GM19452 (cell line): Measurements from ENCODE around the gene ZNF865.

Experiments used
- ATAC-seq: cut with Tn5 transposase; IDR thresholded peaks from one replicate; pipeline ENCODE4 v1.9.1; 2021; ENCODE audit not compliant: unreplicated experiment

The ZNF865 gene

GRCh38 chr19:55644191-55644833, 38.9 kb downstream of the ZNF865 start:
- no peak for ATAC-seq

DNA sequence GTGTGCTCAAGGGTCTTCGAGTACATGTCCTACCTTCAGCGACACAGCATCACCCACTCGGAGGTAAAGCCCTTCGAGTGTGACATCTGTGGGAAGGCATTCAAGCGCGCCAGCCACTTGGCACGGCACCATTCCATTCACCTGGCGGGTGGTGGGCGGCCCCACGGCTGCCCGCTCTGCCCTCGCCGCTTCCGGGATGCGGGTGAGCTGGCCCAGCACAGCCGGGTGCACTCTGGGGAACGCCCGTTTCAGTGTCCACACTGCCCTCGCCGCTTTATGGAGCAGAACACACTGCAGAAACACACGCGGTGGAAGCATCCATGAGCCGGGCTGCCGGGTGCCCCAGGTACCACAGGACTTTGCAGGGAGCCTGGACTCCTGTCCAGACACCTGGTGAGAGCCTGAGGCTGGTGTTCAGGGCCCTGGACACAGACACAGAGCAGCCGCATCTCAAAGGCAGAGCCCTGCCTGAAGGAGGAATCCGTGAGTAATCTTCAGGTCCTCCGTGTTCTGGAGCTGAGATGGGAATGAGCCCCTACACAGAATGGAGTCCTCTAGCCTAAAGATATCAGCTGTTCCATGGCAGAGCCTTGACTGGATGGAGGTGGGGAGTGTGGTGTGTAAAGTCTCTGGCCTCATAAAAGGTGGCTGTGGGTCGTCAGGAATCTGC, 39.5 kb downstream of the ZNF865 start:
- no peak for ATAC-seq

GRCh38 chr19:55645512-55645881, 40.0 kb downstream of the ZNF865 start:
- no peak for ATAC-seq

DNA sequence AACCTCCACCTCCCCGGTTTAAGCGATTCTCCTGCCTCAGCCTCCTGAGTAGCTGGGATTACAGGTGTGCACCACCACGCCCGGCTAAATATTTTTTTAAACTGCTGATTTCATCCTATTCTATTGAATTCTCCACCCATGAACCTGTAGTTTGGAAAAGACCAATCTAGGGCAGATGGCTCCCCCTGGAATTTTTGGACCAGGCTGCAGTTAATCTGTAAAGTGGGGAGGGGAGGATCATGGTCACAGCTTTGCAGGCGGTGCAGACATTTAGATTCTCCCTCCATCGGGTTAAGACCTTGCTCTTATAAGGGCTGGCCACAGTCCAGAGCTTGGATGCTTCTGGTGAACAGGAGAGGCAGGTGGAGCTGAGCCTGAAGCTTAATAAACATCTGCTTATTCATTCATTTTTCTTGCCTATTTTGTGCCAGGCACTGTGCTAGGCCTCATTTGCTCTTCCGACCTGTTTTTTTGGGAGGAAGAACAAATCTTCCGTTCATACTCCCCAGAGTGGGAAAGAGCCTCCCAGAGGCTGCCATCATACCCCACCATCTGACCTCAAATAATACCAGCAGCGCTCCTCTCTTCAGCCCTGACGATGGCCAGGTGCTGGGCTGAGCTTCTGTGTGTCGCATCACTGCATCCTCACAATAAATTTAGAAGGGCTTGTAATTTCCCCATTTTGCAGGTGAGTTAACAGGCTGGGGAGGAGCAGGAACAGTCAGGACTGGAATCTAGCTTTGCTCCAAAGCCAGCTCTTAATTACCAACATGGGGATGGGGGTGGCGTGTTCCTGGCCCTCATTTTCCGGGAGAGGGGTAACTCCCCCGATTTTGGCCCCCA, 41.7 kb downstream of the ZNF865 start:
- ATAC-seq: no peak

GRCh38 chr19:55647732-55648584, 42.5 kb downstream of the ZNF865 start, which contains the start of gene CCDC106:
CCDC106 (plus strand) TSS chr19:55648212; CDS start chr19:55649047, 835 bp downstream.
- ATAC-seq: no peak

DNA sequence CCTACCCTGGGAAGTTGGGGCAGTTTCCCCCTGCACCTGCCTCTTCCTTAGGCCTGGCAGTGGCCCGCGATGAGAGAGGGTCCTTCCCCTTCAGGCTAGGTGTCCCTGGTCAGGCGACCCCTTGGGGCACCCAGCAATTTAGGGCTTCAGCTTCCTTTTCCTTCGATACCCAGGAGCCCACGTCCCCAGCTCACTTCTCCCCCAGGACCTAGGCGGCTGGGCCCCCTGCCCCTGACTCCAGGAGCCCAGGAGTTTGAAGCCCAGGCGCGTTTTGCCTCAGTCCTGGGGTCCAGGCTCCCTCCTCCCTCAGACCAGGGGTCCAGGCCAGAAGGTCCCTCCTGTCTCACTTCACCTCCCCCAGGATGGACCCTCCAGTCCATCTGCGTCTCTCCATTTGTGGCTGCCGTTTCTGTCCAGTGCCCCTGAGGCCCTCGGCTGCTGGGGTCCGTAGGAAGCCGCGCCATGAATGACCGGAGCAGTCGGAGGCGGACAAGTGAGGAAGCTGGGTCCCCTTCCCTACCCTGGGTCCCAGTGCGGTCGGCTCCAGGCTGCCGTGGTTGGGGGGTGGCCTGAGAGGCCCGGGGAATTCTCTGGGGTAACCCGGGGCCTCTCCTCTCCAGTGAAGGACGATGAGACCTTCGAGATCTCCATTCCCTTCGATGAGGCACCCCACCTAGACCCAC, 43.3 kb downstream of the ZNF865 start:
- ATAC-seq: no peak

GRCh38 chr19:55649268-55650125, 44.0 kb downstream of the ZNF865 start:
- ATAC-seq: no peak

DNA sequence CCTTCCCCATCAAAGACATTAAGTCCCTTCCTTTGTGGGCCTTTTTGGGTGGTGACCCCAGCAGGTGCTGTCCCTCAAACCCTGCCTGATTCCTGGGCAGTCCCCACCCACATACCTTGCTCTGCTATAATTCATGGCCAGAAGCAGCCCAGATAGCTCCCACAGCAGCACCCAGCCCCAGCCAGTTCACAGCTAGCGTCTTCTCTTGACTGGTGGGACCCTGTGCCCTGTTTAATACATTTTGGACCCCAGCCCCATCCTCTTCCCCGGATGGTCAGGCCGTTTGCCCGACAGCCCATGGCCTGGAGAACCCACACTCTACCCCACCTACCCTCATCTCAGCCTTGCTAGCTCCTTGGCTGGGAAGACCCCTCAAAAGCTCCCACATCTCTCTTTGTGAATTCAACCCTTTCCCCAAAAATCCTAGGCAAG, 44.7 kb downstream of the ZNF865 start:
- ATAC-seq: no peak

DNA sequence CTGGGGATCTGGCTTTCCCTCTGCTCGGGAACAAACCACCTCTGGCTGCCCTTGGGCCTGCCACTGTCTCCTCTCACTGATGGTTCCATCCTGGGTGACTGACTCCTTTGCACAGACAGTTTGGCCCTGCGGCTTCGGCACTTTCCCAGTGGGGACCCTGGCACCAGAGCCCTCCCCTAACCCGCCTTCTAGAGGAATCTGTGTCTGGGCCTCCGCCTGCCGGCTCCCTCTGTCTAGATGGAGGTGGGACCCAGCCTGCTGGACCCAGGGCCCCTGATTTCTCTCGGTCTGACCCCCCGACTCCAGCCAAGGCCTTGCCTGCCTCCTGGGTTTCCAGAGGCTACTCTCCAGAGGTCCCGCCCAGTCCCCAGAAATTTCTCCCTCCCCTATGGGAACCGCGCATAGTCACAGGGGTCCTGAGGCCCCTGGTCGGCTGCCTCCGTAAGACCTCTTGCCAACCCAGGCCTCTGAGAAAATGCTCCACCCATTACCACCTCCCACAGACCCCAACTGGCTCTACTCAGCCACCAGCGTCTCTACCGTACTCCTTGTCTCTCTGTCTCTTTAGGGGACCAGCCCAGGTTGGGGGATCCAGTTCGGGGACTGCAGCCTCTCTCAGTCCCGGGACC, 45.3 kb downstream of the ZNF865 start:
- no peak for ATAC-seq

GRCh38 chr19:55651236-55651635, 45.8 kb downstream of the ZNF865 start:
- no peak for ATAC-seq

DNA sequence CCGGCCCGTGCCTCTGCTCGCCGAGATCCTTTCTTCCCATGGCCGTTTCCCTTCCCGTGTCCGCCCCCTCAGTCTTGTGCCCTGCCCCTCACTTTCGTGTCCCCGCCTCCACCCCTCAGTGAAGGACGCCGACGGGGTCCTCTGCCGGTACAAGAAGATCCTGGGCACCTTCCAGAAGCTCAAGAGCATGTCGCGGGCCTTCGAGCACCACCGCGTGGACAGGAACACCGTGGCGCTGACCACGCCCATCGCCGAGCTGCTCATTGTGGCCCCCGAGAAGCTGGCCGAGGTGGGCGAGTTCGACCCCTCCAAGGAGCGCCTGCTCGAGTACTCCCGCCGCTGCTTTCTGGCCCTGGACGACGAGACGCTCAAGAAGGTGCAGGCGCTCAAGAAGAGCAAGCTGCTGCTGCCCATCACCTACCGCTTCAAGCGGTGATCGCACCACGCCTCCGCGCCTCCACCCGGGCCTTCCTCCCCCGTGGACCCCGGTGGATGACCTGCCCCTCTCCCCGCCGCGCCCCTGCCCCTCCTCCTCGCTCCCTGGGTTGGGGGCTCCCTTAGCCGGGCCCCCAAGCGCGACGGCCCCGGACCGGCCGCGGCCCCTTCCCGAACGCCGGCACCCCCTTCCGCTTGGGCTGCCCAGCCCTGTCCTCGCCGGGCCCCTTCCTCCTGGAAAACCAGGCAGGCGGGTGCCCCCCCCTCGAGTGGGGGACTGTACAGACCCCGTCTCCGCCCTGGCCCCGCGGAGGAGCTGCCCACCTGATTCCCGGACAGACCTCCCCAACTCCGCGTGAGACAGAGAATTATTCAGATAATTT, 47.1 kb downstream of the ZNF865 start:
- ATAC-seq: no peak

- peak; percentile 42 for ATAC-seq
These were observed 48.3 kb downstream of the ZNF865 start for GRCh38 chr19:55653651-55654322.

GRCh38 chr19:55654323-55654867, 48.9 kb downstream of the ZNF865 start:
- peak; percentile 54 for ATAC-seq

DNA sequence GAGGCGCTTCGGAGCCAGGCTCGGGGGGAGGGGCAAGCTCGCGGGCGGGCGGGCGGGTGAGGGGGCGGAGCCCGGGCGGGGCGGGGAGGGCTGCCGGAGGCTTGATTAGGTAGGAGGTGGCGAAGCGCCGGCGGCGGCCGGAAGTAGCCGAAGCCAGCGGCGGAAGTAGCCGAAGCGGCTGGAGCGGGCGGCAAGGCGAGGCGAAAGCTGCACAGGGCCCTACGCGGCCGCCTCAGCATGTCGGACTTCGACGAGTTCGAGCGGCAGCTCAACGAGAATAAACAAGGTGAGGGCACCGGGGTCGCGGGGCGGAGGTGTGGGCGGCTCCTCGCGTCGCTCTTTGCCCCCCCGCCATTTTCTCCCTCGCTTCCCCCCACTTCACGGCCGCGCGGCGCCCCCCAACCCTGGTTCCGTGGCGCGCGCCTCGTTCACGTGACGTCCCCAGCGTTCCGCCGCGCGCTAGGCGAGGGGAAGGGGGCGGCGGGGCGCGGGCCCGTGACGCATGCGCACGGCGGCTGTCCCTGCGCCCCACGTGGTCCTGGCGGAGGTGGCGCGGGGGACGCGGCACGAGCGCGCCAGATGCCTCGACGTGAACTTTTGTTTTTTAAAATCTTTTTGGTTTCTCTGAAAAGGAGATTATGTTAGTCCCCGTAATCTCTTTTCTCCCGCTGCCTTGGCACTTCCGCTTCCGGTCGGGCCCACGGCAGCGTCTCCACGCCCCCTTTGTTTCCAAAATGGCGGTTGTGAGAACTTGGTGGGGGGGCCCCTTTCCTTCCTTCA, 49.6 kb downstream of the ZNF865 start, which contains the start of gene U2AF2:
TSS of gene U2AF2 (plus strand) at position 168 of the 780 bp plus-strand sequence. CDS start at position 238, 70 bp downstream.
- ATAC-seq: peak; percentile 45

- no peak for ATAC-seq
These were observed 50.2 kb downstream of the ZNF865 start for GRCh38 chr19:55655648-55656040.

GRCh38 chr19:55656552-55656951, 51.1 kb downstream of the ZNF865 start:
- ATAC-seq: no peak
